GDM1 (cell line): ENCODE measurements around the gene SPATA31E1.
"Not testable (repeated sequence)": the region's sequence is repeated elsewhere in the genome, so short reads cannot be mapped to it uniquely, and the experiment has no call there.

Experiments
- DNase-seq: peaks from one replicate; lab custom pipeline; 2025; lab: John Stamatoyannopoulos, UW

The SPATA31E1 gene

DNA sequence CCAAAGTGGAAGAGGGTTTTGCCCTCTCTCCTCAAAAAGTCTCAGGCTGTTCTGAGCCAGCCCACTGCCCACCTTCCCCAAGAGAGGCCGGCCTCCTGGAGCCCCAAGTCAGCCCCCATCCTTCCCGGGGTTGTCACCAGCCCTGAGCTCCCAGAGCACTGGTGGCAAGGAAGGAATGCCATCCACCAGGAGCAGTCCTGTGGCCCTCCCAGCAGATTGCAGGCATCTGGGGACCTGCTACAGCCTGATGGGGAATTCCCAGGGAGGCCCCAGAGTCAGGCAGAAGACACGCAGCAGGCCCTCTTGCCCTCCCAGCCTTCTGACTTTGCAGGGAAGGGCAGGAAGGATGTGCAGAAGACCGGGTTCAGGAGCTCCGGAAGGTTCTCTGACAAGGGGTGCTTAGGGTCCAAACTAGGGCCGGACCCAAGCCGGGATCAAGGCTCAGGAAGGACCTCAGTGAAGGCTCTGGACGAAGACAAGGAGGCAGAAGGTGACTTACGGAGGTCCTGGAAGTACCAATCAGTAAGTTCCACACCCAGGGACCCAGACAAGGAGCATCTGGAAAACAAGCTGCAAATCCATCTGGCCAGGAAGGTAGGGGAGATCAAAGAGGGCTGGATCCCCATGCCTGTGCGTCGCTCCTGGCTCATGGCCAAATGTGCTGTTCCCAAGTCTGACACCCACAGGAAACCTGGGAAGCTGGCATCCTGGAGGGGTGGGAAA, 3.7 kb downstream of the SPATA31E1 start:
- no peak for DNase-seq

DNA sequence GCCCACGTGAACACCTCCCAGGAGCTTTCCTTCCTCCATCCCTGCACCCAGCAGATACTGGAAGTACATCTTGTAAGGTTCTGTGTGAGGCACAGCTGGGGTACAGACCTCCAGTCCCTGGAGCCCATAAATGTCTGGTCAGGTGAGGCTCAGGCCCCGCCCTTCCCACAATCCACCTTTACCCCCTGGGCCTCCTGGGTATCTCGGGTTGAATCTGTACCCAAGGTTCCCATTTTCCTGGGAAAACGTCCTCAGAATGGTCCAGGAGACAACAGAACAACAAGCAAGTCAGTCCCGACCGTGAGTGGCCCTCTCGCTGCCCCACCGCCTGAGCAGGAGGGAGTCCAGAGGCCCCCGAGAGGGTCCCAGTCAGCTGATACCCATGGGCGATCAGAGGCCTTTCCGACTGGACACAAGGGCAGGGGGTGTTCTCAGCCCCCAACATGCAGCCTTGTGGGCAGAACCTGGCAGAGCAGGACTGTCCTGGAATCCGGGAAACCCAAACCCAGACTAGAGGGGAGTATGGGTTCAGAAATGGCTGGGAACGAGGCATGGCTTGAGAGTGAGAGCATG, 4.3 kb downstream of the SPATA31E1 start:
- no peak for DNase-seq

DNA sequence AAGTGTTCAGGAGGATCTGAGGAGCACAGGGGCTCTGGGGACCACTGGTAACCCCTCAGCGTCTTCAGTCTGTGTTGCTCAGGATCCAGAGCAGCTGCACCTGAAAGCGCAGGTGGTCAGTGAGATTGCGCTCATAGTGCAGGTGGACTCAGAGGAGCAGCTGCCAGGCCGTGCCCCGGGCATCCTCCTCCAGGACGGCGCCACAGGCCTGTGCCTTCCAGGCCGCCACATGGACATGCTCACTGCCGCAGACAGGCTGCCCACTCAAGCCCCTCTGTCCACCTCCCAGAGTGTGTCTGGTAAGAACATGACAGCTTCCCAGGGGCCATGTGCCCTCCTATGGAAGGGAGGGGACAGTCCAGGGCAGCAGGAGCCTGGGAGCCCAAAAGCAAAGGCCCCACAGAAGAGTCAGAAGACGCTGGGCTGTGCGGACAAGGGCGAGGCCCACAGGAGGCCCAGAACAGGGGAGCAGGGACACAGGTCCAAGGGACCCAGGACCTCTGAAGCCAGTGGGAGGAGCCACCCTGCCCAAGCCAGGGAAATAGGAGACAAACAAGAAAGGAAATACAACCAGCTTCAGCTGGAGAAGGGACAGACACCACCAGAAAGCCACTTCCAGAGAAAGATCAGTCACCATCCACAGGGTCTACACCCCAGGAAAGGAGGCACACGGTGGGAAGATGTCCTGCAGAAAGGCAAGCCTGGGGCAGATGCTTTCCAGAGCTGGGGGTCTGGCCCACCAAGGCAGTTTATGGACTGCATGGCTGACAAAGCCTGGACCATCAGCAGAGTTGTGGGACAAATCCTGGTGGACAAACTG, 5.2 kb downstream of the SPATA31E1 start:
- no peak for DNase-seq

DNA sequence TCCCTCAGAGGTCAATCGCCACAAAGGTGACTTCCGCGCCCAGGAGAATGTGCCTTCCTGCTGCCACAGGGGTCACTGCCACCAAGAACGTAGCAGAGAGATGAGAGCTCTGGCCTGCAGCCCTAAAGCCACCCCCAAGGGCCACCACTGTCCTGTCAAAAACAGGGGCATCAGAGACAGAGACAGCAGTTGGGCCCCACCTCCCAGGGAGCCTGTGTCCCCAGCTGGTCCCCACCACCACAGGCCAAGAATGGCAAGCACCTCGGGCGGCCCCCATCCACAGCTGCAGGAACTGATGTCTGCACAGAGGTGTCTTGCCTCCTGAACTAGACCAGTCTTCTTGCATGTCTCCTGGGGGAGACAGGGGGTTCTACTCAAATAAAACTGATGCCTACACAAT, 5.8 kb downstream of the SPATA31E1 start:
- DNase-seq: no peak

DNA sequence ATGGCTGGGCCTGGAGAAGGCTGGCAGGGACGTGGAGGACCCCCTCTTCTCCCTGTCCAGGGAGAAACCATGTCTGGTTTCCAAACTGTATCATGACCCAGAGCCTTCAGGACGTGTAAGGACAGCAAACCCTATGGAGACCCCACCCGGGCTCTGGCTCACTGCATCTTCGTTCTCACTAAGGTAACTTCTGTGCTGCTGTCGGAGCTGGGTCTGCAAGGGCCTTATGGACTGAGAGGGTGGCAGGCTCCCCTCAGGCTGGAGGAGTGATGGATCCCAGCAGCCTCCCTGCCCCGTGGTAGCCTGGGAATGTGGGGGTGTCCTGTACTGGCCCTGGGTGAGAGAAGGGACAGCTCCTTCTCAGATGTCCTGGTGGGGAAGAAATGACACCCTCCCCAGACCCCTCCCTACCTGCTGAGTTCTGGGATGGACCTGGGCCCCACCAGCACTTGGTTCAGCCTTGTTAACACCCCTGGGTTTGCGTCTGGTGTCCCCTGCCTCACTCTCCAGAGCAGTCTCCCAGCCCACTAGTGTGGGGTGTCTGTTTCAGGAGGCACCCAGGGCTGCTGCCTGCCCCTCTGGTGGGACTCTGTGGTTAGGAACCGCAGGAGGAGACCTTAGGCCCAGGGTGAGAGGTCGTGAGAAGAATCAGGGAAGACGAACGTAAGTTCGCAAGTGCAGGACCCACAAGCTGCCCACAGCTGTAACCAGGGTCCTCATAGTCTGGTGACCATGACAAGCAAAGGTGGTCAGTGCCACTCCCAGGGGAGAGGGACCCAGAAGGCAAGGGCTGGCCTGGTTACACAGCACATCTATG, 6.6 kb downstream of the SPATA31E1 start:
- no peak for DNase-seq

DNA sequence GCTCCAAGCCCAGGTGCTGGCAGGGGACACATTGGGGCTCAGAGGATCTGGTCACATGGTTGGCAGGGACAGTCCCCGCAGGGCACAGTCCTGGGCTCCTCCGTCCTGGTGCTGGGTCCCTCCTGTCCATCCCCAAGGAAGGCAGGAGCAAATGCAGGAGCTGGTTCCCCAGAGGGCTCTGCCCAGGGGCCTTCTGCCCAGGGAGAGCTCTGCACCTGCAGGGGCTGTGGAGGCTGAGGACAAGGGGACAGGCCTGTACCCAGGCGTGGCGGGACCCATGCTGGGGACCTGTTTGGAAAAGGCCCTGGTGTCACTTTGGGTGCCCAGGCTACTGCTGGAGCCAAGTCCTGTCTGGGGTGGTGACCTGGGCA, 7.2 kb downstream of the SPATA31E1 start:
- DNase-seq: no peak

DNA sequence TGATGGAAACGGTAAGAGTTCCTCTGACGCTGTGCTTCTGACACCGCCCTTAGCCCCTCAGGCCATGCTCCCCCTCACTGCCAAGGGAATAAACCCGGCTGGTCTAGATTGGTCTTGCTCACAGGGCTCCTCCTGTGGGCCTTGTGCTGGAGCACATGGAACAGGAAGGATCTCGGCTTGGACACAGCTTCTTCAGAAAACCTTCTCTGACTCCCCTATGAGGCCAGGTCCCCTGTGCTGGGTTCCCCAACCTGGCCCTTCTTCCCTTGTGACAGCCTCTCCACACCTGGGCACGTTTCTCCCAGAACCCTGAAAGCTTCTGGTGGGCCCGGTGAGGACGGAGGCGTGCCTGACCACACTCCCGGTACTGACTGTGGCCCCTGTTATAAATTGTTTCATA, 8.2 kb downstream of the SPATA31E1 start:
- no peak for DNase-seq

DNA sequence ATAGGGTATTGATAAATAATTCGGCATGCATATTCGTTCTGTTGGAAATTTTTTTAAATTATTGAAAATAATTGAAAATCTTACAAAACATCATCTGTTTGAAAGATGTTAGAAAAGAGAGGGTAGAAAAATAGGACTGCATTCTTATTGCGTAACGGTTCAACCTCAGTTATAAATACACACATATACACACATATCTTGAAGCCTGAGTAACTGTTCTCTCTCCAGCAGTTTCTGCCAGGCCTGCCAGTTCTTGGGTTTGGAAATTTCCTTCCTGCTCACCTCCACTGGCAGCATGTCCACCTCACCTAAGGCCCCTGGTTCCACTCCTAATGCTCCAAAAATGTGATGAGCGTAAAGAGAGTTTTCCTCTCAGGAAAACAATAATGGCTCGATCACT, 9.1 kb downstream of the SPATA31E1 start:
- no peak for DNase-seq

DNA sequence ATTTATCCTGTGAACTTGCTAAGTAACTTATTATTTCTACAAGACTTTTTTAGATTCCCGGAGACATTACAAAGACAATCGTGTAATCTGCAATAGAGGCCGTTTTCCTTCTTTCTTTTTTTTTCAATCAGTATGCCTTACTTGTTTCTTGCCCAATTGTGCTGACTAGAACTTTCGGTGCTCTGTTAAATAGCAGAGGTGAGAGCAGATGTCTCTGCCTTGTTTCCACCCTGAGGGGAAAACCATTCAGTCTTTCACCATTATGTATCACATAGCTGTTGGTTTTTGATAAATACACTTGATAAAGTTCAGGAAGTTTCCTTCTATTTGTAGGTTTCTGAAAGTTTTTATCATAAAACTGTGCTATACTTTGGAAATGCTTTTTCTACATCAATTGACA, 10.3 kb downstream of the SPATA31E1 start:
- DNase-seq: no peak

DNA sequence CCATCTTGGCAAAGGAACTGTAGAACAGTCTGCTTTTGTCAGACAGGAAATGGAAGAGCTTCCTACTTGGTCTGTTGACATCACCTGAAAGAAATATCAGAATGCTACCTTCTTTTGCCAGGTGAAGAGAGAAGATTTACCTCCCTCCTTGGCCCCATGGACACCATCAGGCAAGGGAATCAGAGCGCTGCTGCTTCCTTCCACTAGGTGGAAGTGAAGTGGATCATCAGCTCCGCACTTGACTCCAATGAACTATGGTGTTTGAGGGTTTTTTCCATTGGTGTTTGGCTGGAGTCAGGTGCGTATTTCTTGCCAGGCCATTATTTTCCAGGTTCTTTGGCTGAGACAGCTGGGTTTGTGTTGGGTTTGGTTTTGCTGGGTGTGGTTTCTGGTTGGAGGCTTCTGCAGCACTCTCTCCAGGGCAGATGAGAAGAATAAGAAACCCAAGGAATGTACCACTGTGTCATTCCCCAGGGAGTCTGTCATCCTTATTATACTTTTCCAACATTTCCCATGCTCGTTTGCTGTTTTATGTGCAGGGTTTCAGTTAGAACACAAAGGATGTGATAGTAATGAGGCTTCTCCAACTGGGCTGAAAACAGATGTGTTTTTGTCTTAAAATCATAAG, 12.4 kb downstream of the SPATA31E1 start:
- no peak for DNase-seq

DNA sequence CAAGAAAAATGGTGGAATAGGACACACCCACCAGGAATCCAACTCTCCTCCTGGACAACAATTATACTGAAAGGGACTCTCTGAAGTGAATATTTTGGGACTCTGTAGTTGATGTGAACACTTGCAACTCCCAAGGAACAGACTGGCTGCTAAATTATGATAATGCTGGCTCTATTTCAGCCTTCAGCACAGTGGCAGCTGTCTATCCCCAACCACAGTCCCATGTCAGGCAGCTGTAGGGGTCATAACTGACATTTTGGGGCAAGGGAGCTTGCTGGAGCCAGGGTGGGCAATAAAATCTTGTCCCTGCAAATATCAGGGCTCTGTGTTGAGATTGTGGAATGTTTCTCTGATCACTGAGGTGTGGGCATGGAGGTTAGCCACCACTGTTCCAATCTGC, 14.2 kb downstream of the SPATA31E1 start:
- DNase-seq: no peak

DNA sequence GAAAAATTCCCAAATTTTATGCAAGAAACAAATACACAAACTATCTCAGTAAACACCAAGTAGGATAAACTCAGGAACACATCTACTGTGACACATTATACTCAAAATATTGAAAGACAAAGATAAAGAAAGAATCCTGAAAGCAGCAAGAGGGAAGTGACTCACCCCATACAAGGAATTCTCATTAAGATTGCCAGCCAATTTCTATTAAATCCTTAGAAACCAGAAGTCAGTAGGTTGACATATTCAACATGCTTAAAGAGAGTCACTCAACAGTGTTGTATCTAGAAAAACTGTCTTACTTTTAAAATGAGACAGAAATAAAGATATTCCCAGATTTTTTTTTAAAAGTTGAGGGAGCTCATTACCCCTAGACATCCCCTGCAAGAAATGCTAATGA, 15.5 kb downstream of the SPATA31E1 start:
- no peak for DNase-seq

DNA sequence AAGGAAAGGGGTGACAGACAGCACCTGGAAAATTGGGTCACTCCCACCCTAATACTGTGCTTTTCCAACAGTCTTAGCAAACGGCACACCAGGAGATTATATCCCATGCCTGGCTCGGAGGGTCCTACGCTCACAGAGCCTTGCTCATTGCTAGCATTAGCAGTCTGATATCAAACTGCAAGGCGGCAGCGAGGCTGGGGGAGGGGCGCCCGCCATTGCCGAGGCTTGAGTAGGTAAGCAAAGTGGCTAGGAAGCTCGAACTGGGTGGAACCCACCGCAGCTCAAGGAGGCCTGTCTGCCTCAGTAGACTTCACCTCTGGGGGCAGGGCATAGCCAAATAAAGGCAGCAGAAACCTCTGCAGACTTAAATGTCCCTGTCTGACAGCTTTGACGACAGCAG, 19.7 kb downstream of the SPATA31E1 start:
- not testable (repeated sequence) for DNase-seq

DNA sequence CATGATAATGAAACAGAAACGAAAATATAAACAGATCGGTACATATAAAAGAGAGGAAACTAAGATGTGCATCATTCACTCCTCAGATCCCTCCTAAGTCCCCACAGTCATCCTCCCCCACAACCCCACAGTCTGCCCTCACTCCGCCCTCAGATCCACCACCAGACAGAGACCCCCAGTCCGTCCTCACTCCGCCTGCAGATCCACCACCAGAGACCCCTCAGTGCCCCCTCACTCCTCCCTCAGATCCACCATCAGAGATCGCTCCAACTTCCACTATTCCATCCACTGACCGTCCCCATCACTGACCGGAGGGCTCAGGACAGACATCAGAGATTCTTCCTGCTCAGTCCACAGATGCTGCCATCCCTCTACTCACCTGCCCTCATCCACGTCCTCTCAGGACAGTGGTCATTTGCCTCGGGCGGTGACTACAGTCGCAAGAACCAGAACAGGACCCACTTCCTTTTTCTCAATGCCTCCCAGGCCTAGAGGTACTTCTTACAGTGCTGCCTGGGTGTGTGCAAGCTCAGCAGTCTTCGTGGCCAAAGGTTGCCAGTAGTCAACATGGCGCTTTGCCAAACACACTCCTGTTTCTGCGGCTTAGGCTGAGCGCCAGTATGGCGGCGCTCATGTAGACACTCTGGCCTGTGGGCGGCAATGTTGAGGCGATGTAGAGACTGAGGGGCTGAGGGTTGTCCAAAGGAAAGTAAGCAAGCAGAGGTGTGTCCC, 26.8 kb downstream of the SPATA31E1 start:
- DNase-seq: no peak

DNA sequence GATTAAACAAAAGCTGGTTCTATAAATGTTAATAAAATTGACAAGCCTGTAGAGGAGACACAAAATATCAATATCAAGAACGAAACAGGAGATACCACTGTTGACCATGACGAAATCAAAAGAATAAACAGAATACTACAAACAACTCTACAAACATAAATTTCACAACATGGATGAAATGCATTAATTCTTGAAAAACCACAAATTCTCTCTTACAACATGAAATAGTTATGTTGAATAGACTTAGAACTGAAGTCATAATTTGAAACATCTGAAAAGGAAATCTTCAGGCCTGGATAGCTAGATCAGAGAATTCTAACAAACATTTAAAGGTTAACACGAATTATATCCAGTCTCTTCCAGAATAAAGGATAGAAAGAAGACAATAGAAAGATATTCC, 28.1 kb downstream of the SPATA31E1 start:
- DNase-seq: no peak

DNA sequence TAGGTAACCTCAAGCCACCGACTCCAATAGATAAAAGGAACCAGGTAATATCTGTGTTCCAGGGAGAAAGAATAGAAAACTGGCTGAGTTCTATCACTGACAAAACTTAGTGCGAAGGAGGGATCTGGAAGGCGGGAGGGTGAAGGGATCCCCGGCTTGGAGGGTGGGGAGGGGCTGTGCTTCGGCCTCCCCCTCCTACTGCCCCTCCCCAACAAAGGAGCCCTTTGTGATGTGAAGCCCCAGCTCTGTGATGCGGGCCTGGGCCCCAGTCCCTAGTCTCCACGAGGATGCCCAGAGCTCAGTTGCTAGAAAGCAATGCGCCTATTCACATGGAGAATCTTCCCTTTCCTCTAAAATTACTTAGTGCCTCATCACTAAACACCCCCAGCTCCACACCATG, 35.0 kb downstream of the SPATA31E1 start, which contains the start of gene SPATA31C1:
Gene SPATA31C1 (plus strand): TSS at position 301 of the 400 bp plus-strand sequence.
- not testable (repeated sequence) for DNase-seq

DNA sequence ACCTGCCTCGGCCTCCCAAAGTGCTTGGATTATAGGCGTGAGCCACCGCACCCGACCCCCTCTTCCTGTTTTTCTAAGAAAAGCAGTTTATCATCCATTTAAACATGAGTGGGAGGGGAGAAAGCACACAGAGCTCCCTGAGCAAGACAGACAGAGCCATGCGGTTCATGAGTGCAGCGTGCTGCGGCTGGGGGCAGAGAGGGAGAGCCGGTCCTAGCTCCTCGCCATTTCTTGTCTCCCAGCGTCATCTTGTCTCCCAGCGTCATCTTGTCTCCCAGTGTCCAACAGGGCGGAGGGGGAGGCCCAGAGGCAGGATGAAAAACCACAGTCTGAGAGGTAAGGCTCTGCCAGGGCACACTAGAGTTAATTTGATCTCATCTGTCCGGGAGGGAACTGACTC, 36.3 kb downstream of the SPATA31E1 start:
- not testable (repeated sequence) for DNase-seq

DNA sequence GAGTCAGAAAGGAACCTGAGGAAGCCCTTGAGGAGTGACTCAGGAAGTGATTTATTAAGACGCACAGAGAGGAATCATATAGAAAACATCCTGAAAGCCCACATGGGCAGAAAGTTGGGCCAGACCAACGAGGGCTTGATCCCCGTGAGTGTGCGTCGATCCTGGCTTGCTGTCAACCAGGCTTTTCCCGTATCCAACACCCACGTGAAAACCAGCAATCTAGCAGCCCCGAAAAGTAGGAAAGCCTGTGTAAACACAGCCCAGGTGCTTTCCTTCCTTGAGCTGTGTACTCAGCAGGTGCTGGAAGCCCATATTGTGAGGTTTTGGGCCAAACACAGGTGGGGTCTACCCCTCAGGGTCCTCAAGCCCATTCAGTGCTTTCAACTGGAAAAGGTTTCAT, 38.9 kb downstream of the SPATA31E1 start:
- not testable (repeated sequence) for DNase-seq

DNA sequence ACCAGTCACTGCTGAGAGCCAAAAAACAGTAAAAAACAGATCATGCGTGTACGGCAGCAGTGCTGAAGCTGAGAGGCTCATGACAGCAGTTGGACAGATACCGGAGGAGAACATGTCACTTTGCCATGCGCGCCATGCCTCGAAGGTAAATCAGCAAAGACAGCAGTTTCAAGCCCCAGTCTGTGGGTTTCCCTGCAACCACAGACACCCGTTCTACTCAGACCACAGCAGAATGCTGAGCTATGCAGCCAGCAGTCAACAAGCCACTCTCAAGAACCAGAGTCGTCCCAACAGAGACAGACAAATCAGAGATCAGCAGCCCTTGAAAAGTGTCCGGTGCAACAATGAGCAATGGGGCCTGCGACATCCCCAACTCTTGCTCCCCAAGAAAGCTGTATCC, 40.3 kb downstream of the SPATA31E1 start:
- not testable (repeated sequence) for DNase-seq

DNA sequence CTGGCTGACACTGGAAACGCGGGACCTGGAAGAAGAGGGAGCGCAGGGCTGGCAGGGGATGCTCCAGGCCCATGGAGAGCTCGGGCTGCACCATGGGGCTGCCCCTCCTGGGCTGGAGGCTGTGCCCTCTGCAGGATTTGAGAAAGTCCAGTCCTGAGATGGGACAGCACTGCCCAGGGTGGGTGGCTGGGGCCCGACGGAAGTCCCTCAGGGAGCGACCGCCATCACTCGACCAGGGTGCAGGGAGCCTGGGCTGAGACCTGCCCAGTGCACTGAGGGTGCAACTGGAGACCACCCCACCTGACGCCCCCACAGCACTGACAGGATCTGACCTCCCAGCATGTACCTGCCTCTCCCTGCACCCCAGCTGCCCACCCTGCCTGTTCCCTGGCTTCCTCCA, 42.2 kb downstream of the SPATA31E1 start:
- DNase-seq: not testable (repeated sequence)

DNA sequence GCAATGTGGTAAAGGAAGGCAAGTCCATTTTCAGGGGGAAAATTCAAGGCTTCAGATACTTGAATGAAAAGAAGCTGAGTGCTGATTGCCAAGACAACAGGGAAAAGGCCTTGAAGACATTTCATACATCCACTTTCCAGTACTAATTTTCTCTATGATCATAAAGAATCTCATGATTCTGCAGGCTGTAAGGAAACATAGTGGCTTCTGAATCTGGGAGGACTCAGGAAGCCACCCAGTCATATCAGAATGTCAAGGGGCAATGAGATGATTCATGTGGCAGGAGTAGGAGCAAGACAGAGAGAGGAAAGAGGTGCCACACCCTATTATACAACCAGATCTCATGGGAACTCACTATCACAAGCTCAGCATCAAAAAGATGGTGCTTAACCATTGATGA, 46.5 kb downstream of the SPATA31E1 start:
- not testable (repeated sequence) for DNase-seq
